HepG2 (cell line): ENCODE measurements around the gene ABCB11. TPM values are rescaled to one million over a fixed set of nuclear protein-coding genes. Genes with fewer than 3 reads are reported as not detected.
A peak's percentile ranks its signal among the peaks of the same experiment; 100 is the strongest.

Source experiments
- ATAC-seq: fragments of 200-7000 bp; cut with Tn5 transposase; 3 replicates; pipeline ENCODE4 v1.9.1; 2020; ENCODE audit warnings: mild to moderate bottlenecking, moderate library complexity
- BruUV-seq: library from RNA; stranded (reverse); fragments of 400-500 nt; replicated peaks from 2 replicates; lab custom pipeline; 2021; lab: Mats Ljungman, UMichigan
- CTCF ChIA-PET: fragments of 300-600 bp; formaldehyde crosslinking; extraction: SDS; loops from one replicate; lab custom pipeline; 2021; ENCODE audit warnings: low total read pairs, inconsistent platforms, low intra/inter-chr PET ratio; lab: Yijun Ruan, JAX
- POLR2A ChIA-PET: fragments of 350-600 bp; sonication (Branson Sonifier 250); formaldehyde crosslinking; loops from one replicate; lab custom pipeline; 2020; ENCODE audit warnings: antibody characterized with exemption, inconsistent platforms; lab: Yijun Ruan, JAX
- DNase-seq: peaks from one replicate; pipeline ENCODE4 v3.0.0-alpha.2; 2015; ENCODE audit warnings: low spot score
- FAIRE-seq: peaks from 3 replicates; lab custom pipeline; 2011; peaks lifted over from hg19 to GRCh38; lab: Jason Lieb, UNC
- H2AFZ ChIP-seq: one replicate; pipeline ENCODE4 v1.6.1; 2011; ENCODE audit warnings: low read length, inconsistent platforms
- H3K27ac ChIP-seq: fragments of 300-600 bp; 3 replicates; pipeline ENCODE4 v1.8.0; 2011; ENCODE audit warnings: mixed run types, mild to moderate bottlenecking, mixed read lengths, low read length, inconsistent platforms; ENCODE audit not compliant: insufficient read depth; ENCODE audit errors: extremely low read length
- H3K27me3 ChIP-seq, 2 experiments: fragments of 200-600 bp in 1 of 2; 2 replicates in 1 of 2; 3 replicates in 1 of 2; pipeline versions ENCODE4 v1.6.0 to v1.8.0; 2011; ENCODE audit warnings: low read length in 2 of 2, mild to moderate bottlenecking in 2 of 2, moderate library complexity in 2 of 2, inconsistent platforms in 1 of 2; ENCODE audit not compliant: insufficient read depth in 2 of 2, control insufficient read depth in 1 of 2
- H3K36me3 ChIP-seq, 2 experiments: fragments of 200-600 bp in 1 of 2; replicated peaks in 1 of 2; 2 replicates in 1 of 2; 3 replicates in 1 of 2; pipeline versions ENCODE4 v1.5.1 to v1.8.0; 2011; ENCODE audit warnings: low read length in 2 of 2, inconsistent platforms in 1 of 2; ENCODE audit not compliant: insufficient read depth in 2 of 2, control insufficient read depth in 1 of 2
- H3K4me1 ChIP-seq: 2 replicates; pipeline ENCODE4 v1.5.1; 2012; ENCODE audit warnings: low read length, inconsistent platforms; ENCODE audit not compliant: insufficient read depth
- H3K4me2 ChIP-seq: 2 replicates; pipeline ENCODE4 v1.6.0; 2011; ENCODE audit warnings: low read depth, low read length, inconsistent platforms
- H3K4me3 ChIP-seq, 3 experiments: fragments of 200-600 bp in 1 of 3; sonication (generic), shearing (Covaris generic) in 1 of 3; replicated peaks in 1 of 3; 2 replicates each; pipeline ENCODE4 v1.5.1; 2011 to 2016; ENCODE audit warnings: low read length in 3 of 3, inconsistent platforms in 2 of 3, low read depth in 2 of 3, mild to moderate bottlenecking in 2 of 3, control low read depth in 1 of 3, mixed read lengths in 1 of 3; ENCODE audit not compliant: insufficient read depth in 1 of 3
- H3K79me2 ChIP-seq: one replicate; pipeline ENCODE4 v1.6.1; 2011; ENCODE audit warnings: low read length, inconsistent platforms; ENCODE audit not compliant: insufficient read depth
- H3K9ac ChIP-seq: 2 replicates; pipeline ENCODE4 v1.6.0; 2011; ENCODE audit warnings: mild to moderate bottlenecking, low read depth, low read length, inconsistent platforms; ENCODE audit not compliant: insufficient read depth
- H3K9me3 ChIP-seq: 2 replicates; pipeline ENCODE4 v1.5.1; 2012; ENCODE audit warnings: mild to moderate bottlenecking, low read length
- H4K20me1 ChIP-seq: 2 replicates; pipeline ENCODE4 v1.6.0; 2011; ENCODE audit warnings: inconsistent platforms, mild to moderate bottlenecking, low read length, moderate library complexity; ENCODE audit not compliant: insufficient read depth
- CHD4 ChIP-seq: fragments of 200-600 bp; sonication (generic); IDR thresholded peaks from 2 replicates; pipeline ENCODE4 v1.7.0; 2017; ENCODE audit warnings: mild to moderate bottlenecking, low read length, borderline replicate concordance
- FLYWCH1 ChIP-seq: sonication (generic); formaldehyde crosslinking; IDR thresholded peaks from 2 replicates; pipeline ENCODE4 v1.8.1; 2023; ENCODE audit warnings: mild to moderate bottlenecking, missing genetic modification reagents
- FOSL1 ChIP-seq: sonication (generic); formaldehyde crosslinking; IDR thresholded peaks from 2 replicates; pipeline ENCODE4 v1.9.0; 2021; ENCODE audit warnings: missing genetic modification reagents, borderline replicate concordance
- JUND ChIP-seq: sonication (generic); formaldehyde crosslinking; IDR thresholded peaks from 2 replicates; pipeline ENCODE4 v1.8.0; 2022; ENCODE audit warnings: mild to moderate bottlenecking, missing genetic modification reagents
- PREB ChIP-seq: sonication (generic); formaldehyde crosslinking; IDR thresholded peaks from 2 replicates; pipeline ENCODE4 v1.4.0; 2020; ENCODE audit warnings: missing genetic modification reagents
- RORA ChIP-seq: sonication (generic); formaldehyde crosslinking; IDR thresholded peaks from 2 replicates; pipeline ENCODE4 v1.5.0; 2020; ENCODE audit warnings: mild to moderate bottlenecking, missing genetic modification reagents, moderate library complexity
- ZHX1 ChIP-seq: sonication (generic); formaldehyde crosslinking; IDR thresholded peaks from 2 replicates; pipeline ENCODE4 v1.8.1; 2022; ENCODE audit warnings: low read depth, mild to moderate bottlenecking, missing genetic modification reagents
- ZHX2 ChIP-seq, 2 experiments: sonication (generic) in 1 of 2; formaldehyde crosslinking in 1 of 2; IDR thresholded peaks; 2 replicates each; pipeline versions ENCODE4 v1.6.1 to v1.9.0; 2014 to 2022; ENCODE audit warnings: antibody characterized with exemption in 1 of 2, borderline replicate concordance in 1 of 2, inconsistent platforms in 1 of 2, low read depth in 1 of 2, missing genetic modification reagents in 1 of 2
- ZNF746 ChIP-seq: sonication (generic); formaldehyde crosslinking; IDR thresholded peaks from 2 replicates; pipeline ENCODE4 v1.8.0; 2022; ENCODE audit warnings: mild to moderate bottlenecking, missing genetic modification reagents
- ZNF768 ChIP-seq: sonication (generic); formaldehyde crosslinking; IDR thresholded peaks from 2 replicates; pipeline ENCODE4 v1.4.0; 2020; ENCODE audit warnings: missing genetic modification reagents
- ZNF879 ChIP-seq: sonication (generic); formaldehyde crosslinking; IDR thresholded peaks from 2 replicates; pipeline ENCODE4 v1.8.1; 2023; ENCODE audit warnings: missing genetic modification reagents
- WGBS: methylation state at CpG from one replicate; pipeline ENCODE4 v1.1.6; 2017; ENCODE audit warnings: low lambda C conversion rate; 5-methylcytosine and 5-hydroxymethylcytosine counted together
- in situ Hi-C: cut with HindIII; loops from 2 replicates; pipeline ENCODE4 v1.10.0; 2017; ENCODE audit warnings: low pct_unique_long_range_greater_than_20kb; ENCODE audit not compliant: extremely low pct_ligation_motif_present
- intact Hi-C: fragments of 100-400 bp; cut with micrococcal nuclease; formaldehyde crosslinking; loops from one replicate; pipeline ENCODE4 v1.10.0; 2022; ENCODE audit not compliant: unreplicated experiment
- polyA plus RNA-seq, 8 experiments: library from polyadenylated mRNA; depleted of rRNA in 3 of 8; stranded (reverse) in 7 of 8; unstranded in 1 of 8; fragments of >200 nt; fragmentation: Illumina TruSeq in 4 of 8; extraction: Trizol in 4 of 8; gene quantifications; 2 replicates each; pipeline versions ENCODE4 v1.2.1 to v1.2.3, GENCODE V29; 2011 to 2016; ENCODE audit warnings: low read depth in 4 of 8, missing spikeins in 1 of 8, mixed read lengths in 1 of 8; ENCODE audit not compliant: insufficient read depth in 1 of 8
- total RNA-seq, 5 experiments: library from RNA; depleted of rRNA; stranded (reverse); fragments of >200 nt; fragmentation: Illumina TruSeq; extraction: Trizol; gene quantifications; 2 replicates each; pipeline ENCODE4 v1.2.3, GENCODE V29; 2016; ENCODE audit warnings: low read depth in 1 of 5
- TF ChIP-seq, protein P1 (sequence below), 2 experiments: sonication (generic) in 1 of 2; formaldehyde crosslinking in 1 of 2; IDR thresholded peaks; 2 replicates each; pipeline versions ENCODE4 v1.5.1 to v1.6.1; 2011 to 2020; ENCODE audit warnings: borderline replicate concordance in 1 of 2, low read depth in 1 of 2, low read length in 1 of 2, mild to moderate bottlenecking in 1 of 2, missing genetic modification reagents in 1 of 2, moderate library complexity in 1 of 2

The ABCB11 gene
- total and polyA plus RNA-seq, 2 of the 13 experiments (the other 11 are each of a cell fraction or from before 2014, with no cell fraction given), result not detected

GRCh38 chr2:168988755-168989154, 42.4 kb downstream of the ABCB11 start:
- Histone ChIP-seq H3K36me3 (no peaks in the 10 kb centered on the region), H2AFZ (no peak overlapping the region), H3K27me3 (no peaks in the 10 kb centered on the region), H3K9ac (no peak overlapping the region), H3K9me3 (no peaks in the 10 kb centered on the region), H4K20me1 (no peaks in the 10 kb centered on the region), H3K79me2 (no peaks in the 10 kb centered on the region), H3K4me1 (no peaks in the 10 kb centered on the region), H3K27ac (no peak overlapping the region), H3K4me2 (no peak overlapping the region), H3K4me3 (no peak overlapping the region)
- ChIA-PET POLR2A (no interaction called here), CTCF (no interaction called here)
- in situ Hi-C loops, result no loop called here
- ATAC-seq (no peak), FAIRE-seq (peak; percentile 8), DNase-seq (no peak)
- BruUV-seq, result no TSS peak
- 10% methylated on average over 1 of the region's 1 CpG for WGBS
- intact Hi-C loops, result no loop called here
- TF ChIP-seq FLYWCH1 (CRISPR knock-in tag), result no peak
- TF ChIP-seq ZHX2 (IDR thresholded peaks at IDR 0.05; ENCODE audit: low read depth), result no peak
- TF ChIP-seq ZHX2 (CRISPR knock-in tag; IDR thresholded peaks at IDR 0.05; ENCODE audit: borderline replicate concordance), result no peak
- no peak for TF ChIP-seq ZNF746 (CRISPR knock-in tag)
- TF ChIP-seq ZNF879, result no peak
- TF ChIP-seq ZHX1, result no peak
- no peak for TF ChIP-seq PREB (CRISPR knock-in tag)
- no peak for TF ChIP-seq CHD4
- TF ChIP-seq ZNF768 (CRISPR knock-in tag), result no peak
- no peak for TF ChIP-seq JUND (CRISPR knock-in tag)
- TF ChIP-seq RORA, result no peak
- TF ChIP-seq FOSL1, result no peak
- TF ChIP-seq, protein P1, sequence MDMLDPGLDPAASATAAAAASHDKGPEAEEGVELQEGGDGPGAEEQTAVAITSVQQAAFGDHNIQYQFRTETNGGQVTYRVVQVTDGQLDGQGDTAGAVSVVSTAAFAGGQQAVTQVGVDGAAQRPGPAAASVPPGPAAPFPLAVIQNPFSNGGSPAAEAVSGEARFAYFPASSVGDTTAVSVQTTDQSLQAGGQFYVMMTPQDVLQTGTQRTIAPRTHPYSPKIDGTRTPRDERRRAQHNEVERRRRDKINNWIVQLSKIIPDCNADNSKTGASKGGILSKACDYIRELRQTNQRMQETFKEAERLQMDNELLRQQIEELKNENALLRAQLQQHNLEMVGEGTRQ (IDR thresholded peaks at IDR 0.05; ENCODE audit: low read depth, low read length), result no peak
- TF ChIP-seq, protein P1 (CRISPR knock-in tag; IDR thresholded peaks at IDR 0.05; ENCODE audit: borderline replicate concordance), result no peak
